ENCODE measurements around the gene CCDC188.

GRCh38 chr22:20139391-20140106 is 11.3 kb downstream of the CCDC188 start:
- TF ChIP-seq CTCF (IDR thresholded peaks at IDR 0.05; ENCODE audit: low read length) (no peak), EZH2 (IDR thresholded peaks at IDR 0.05; ENCODE audit: borderline replicate concordance, low read length) (no peak)

Measured in OCI-LY1 (cell line).